WTC11 (cell line): ENCODE results near the gene SPRING1. TPM values are rescaled to one million over a fixed set of nuclear protein-coding genes. Genes with fewer than 3 reads are reported as not detected.

Source experiments
- ATAC-seq: fragments of 200-7000 bp; cut with Tn5 transposase; 2 replicates; pipeline ENCODE4 v1.10.0; 2021; ENCODE audit warnings: mild to moderate bottlenecking, moderate library complexity
- CTCF ChIA-PET: fragments of 300-600 bp; sonication (Branson Sonifier 250); formaldehyde crosslinking; loops from one replicate; lab custom pipeline; 2021; ENCODE audit warnings: antibody characterized with exemption; lab: Charles Lee
- POLR2A ChIA-PET: fragments of 350-600 bp; sonication (Branson Sonifier 250); formaldehyde crosslinking; loops from one replicate; lab custom pipeline; 2021; ENCODE audit warnings: antibody characterized with exemption; lab: Charles Lee
- DNase-seq: peaks from one replicate; pipeline ENCODE4 v3.0.0; 2021; ENCODE audit warnings: low spot score
- H3K27ac Mint-ChIP-seq: 2 replicates; pipeline ENCODE4 v1.8.0; 2021; ENCODE audit warnings: mixed read lengths
- H3K27me3 Mint-ChIP-seq: 2 replicates; pipeline ENCODE4 v1.8.0; 2021; ENCODE audit warnings: low read depth, mild to moderate bottlenecking, moderate library complexity, mixed read lengths
- H3K36me3 Mint-ChIP-seq: 2 replicates; pipeline ENCODE4 v1.8.0; 2021; ENCODE audit warnings: mixed read lengths
- H3K4me1 Mint-ChIP-seq: 2 replicates; pipeline ENCODE4 v1.8.0; 2022; ENCODE audit warnings: mixed read lengths
- H3K4me3 Mint-ChIP-seq: 2 replicates; pipeline ENCODE4 v1.8.0; 2021; ENCODE audit warnings: mild to moderate bottlenecking, moderate library complexity, mixed read lengths
- H3K9me3 Mint-ChIP-seq: 2 replicates; pipeline ENCODE4 v1.8.0; 2021; ENCODE audit warnings: mixed read lengths
- CTCF ChIP-seq: fragments of 200-600 bp; IDR thresholded peaks from 2 replicates; pipeline ENCODE4 v1.8.0; 2022; ENCODE audit warnings: antibody characterized with exemption
- ELF4 ChIP-seq: sonication (generic); formaldehyde crosslinking; IDR thresholded peaks from 2 replicates; pipeline ENCODE4 v1.8.1; 2022; ENCODE audit warnings: low read depth, mild to moderate bottlenecking, moderate library complexity, missing genetic modification reagents
- IRF1 ChIP-seq: sonication (generic); formaldehyde crosslinking; IDR thresholded peaks from 2 replicates; pipeline ENCODE4 v1.8.0; 2023; ENCODE audit warnings: missing genetic modification reagents
- TEAD1 ChIP-seq: sonication (generic); formaldehyde crosslinking; IDR thresholded peaks from 2 replicates; pipeline ENCODE4 v1.8.0; 2022; ENCODE audit warnings: mild to moderate bottlenecking, missing genetic modification reagents
- ZNF219 ChIP-seq: sonication (generic); formaldehyde crosslinking; IDR thresholded peaks from 2 replicates; pipeline ENCODE4 v1.8.0; 2023; ENCODE audit warnings: missing genetic modification reagents, mild to moderate bottlenecking, borderline replicate concordance
- ZNF425 ChIP-seq: fragments of 250-450 bp; sonication (Bioruptor Pico); conservative IDR thresholded peaks from 2 replicates; pipeline ENCODE4 v1.9.0; 2021; ENCODE audit warnings: mild to moderate bottlenecking
- total RNA-seq: library from RNA; stranded (reverse); gene quantifications from 3 replicates; pipeline ENCODE4 v1.2.3, GENCODE V29; 2021
- TF ChIP-seq, protein P1 (sequence below): sonication (generic); formaldehyde crosslinking; IDR thresholded peaks from 2 replicates; pipeline ENCODE4 v1.8.0; 2022; ENCODE audit warnings: mild to moderate bottlenecking, missing genetic modification reagents
- TF ChIP-seq, protein P2 (sequence below): fragments of 250-450 bp; sonication (Bioruptor Pico); IDR thresholded peaks from 2 replicates; pipeline ENCODE4 v1.9.0; 2021; ENCODE audit warnings: mild to moderate bottlenecking, borderline replicate concordance

Gene SPRING1
- total RNA-seq, 1 experiment from 2014 or later: 46.1 TPM

DNA sequence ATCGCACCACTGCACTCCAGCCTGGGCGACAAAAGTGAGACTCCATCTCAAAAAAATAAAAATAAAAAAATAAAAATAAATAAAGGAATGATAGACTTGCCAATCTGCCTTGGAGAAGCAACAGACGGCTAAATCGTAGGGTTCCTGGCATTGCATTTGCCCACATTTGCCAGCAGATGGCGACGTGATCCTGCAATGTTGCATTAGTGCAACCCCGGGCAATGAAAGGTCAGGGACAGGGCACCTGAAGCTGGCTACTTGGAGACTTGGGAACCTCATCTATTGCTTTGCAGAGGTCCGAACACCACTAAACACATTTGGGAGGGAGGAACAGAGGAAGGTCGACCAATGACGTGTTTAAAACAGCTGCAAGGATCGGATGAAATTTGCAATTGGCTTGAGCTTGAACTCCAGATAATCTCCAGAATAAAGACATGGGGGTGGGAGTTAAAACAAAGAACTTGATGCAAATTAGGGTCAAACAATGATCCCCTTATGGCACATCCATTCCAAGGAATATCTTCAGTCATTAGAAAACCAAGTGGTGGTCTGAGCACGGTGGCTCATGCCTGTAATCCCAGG lies 34.6 kb downstream of the SPRING1 start:
- ChIA-PET POLR2A (no interaction called here), CTCF (interaction anchor here (0.5 to 1.7 kb wide), 34 partner anchors 10 to 810 kb away, joined by 3 to 14 read pairs (median 3); no protein-coding TSS in a partner anchor)
- Mint-ChIP-seq H3K36me3 (no peaks in the 10 kb centered on the region), H3K27ac (no peak overlapping the region), H3K4me3 (no peak overlapping the region), H3K9me3 (peaks cover 5% of the 10 kb centered on the region; the same call in 1 of the 2 replicates), H3K27me3 (no peaks in the 10 kb centered on the region), H3K4me1 (peaks cover 4% of the 10 kb centered on the region)
- peak; percentile 85 for DNase-seq
- TF ChIP-seq ZNF425 (CRISPR knock-in tag) (no peak), CTCF (peak; percentile 86)
- ATAC-seq: peak; percentile 97

DNA sequence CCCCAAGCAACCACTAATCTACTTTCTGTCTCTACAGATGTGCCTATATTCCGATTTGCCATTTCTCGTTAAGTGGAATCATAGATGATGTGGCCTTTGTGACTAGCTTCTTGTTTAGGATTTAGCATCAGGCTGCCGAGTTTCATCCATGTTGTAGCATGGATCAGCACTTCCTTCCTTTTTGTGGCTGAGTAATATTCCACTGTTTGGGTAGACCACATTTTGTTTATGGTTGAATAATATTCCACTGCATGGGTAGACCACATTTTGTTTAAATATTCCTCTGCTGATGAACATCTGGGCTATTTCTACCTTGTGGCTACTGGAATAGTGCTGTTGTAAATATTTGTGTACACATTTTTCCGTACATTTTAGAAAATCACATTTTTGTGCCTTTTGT lies 36.4 kb downstream of the SPRING1 start:
- no peaks in the 10 kb centered on the region for H3K36me3 Mint-ChIP-seq
- no peak overlapping the region for H3K27ac Mint-ChIP-seq
- TF ChIP-seq, protein P1, sequence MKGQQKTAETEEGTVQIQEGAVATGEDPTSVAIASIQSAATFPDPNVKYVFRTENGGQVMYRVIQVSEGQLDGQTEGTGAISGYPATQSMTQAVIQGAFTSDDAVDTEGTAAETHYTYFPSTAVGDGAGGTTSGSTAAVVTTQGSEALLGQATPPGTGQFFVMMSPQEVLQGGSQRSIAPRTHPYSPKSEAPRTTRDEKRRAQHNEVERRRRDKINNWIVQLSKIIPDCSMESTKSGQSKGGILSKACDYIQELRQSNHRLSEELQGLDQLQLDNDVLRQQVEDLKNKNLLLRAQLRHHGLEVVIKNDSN: no peak
- TF ChIP-seq TEAD1 (no peak), IRF1 (CRISPR knock-in tag) (no peak), ZNF219 (CRISPR knock-in tag) (no peak)
- TF ChIP-seq, protein P2, sequence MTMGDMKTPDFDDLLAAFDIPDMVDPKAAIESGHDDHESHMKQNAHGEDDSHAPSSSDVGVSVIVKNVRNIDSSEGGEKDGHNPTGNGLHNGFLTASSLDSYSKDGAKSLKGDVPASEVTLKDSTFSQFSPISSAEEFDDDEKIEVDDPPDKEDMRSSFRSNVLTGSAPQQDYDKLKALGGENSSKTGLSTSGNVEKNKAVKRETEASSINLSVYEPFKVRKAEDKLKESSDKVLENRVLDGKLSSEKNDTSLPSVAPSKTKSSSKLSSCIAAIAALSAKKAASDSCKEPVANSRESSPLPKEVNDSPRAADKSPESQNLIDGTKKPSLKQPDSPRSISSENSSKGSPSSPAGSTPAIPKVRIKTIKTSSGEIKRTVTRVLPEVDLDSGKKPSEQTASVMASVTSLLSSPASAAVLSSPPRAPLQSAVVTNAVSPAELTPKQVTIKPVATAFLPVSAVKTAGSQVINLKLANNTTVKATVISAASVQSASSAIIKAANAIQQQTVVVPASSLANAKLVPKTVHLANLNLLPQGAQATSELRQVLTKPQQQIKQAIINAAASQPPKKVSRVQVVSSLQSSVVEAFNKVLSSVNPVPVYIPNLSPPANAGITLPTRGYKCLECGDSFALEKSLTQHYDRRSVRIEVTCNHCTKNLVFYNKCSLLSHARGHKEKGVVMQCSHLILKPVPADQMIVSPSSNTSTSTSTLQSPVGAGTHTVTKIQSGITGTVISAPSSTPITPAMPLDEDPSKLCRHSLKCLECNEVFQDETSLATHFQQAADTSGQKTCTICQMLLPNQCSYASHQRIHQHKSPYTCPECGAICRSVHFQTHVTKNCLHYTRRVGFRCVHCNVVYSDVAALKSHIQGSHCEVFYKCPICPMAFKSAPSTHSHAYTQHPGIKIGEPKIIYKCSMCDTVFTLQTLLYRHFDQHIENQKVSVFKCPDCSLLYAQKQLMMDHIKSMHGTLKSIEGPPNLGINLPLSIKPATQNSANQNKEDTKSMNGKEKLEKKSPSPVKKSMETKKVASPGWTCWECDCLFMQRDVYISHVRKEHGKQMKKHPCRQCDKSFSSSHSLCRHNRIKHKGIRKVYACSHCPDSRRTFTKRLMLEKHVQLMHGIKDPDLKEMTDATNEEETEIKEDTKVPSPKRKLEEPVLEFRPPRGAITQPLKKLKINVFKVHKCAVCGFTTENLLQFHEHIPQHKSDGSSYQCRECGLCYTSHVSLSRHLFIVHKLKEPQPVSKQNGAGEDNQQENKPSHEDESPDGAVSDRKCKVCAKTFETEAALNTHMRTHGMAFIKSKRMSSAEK (CRISPR knock-in tag): no peak
- H3K4me1 Mint-ChIP-seq: peaks cover 4% of the 10 kb centered on the region
- no peaks in the 10 kb centered on the region for H3K27me3 Mint-ChIP-seq
- DNase-seq (no peak), ATAC-seq (no peak)
- peaks cover 5% of the 10 kb centered on the region; the same call in 1 of the 2 replicates for H3K9me3 Mint-ChIP-seq
- ChIA-PET CTCF (interaction anchor here (0.6 to 1.5 kb wide), 3 partner anchors 13 to 241 kb away, joined by 3 to 7 read pairs (median 7); no protein-coding TSS in a partner anchor), POLR2A (no interaction called here)
- no peak overlapping the region for H3K4me3 Mint-ChIP-seq

- H3K9me3 Mint-ChIP-seq: peaks cover 6% of the 10 kb centered on the region
- peaks cover 4% of the 10 kb centered on the region for H3K4me1 Mint-ChIP-seq
- peaks cover 2% of the 10 kb centered on the region; the same call in 1 of the 2 replicates for H3K27me3 Mint-ChIP-seq
- no peak for DNase-seq
- POLR2A ChIA-PET: no interaction called here
- TF ChIP-seq ELF4 (CRISPR knock-in tag): no peak
- peaks cover 1% of the 10 kb centered on the region for H3K36me3 Mint-ChIP-seq
- CTCF ChIA-PET: interaction anchor here (1.1 to 1.9 kb wide), 2 partner anchors 9 to 163 kb away, joined by 3 to 8 read pairs; no protein-coding TSS in a partner anchor
- H3K4me3 Mint-ChIP-seq: no peak overlapping the region
- no peak overlapping the region for H3K27ac Mint-ChIP-seq
- no peak for ATAC-seq
Measured at GRCh38 chr12:116700066-116700465, 37.8 kb downstream of the SPRING1 start.
